H1 (cell line): Measurements from ENCODE around the gene RRAGB.

ENCODE experiments used
- CBX5 ChIP-seq: fragments of 300-800, 300-1000 bp; sonication (generic); IDR thresholded peaks from 2 replicates; pipeline ENCODE4 v1.7.1; 2016; ENCODE audit warnings: antibody characterized with exemption, low read length, low read depth
- CREB1 ChIP-seq: IDR thresholded peaks from 2 replicates; pipeline ENCODE4 v1.6.1; 2012; ENCODE audit warnings: inconsistent platforms
- CTCF ChIP-seq, 3 experiments: IDR thresholded peaks; 1 replicate in 2 of 3; 2 replicates in 1 of 3; pipeline versions ENCODE4 v1.5.1 to v1.6.1; 2011; ENCODE audit warnings: low read length in 3 of 3, mild to moderate bottlenecking in 3 of 3, inconsistent platforms in 2 of 3, low read depth in 1 of 3, moderate library complexity in 1 of 3; ENCODE audit not compliant: insufficient read depth in 1 of 3; ENCODE audit errors: control extremely low read depth in 1 of 3
- HDAC2 ChIP-seq, 2 experiments: fragments of 300-600 bp in 1 of 2; sonication (generic) in 1 of 2; IDR thresholded peaks; 2 replicates each; pipeline ENCODE4 v1.6.1; 2011 to 2012; ENCODE audit warnings: low read depth in 2 of 2, low read length in 2 of 2, mild to moderate bottlenecking in 2 of 2, moderate library complexity in 2 of 2, borderline replicate concordance in 1 of 2, inconsistent platforms in 1 of 2
- JUN ChIP-seq: IDR thresholded peaks from 2 replicates; pipeline ENCODE4 v1.6.1; 2011; ENCODE audit warnings: low read depth, mild to moderate bottlenecking, improper control_type of control experiment, low read length
- KDM5A ChIP-seq: fragments of 200-600 bp; IDR thresholded peaks from 2 replicates; pipeline ENCODE4 v1.7.1; 2012; ENCODE audit warnings: mild to moderate bottlenecking, low read length, inconsistent platforms, mixed read lengths
- RAD21 ChIP-seq, 2 experiments: IDR thresholded peaks in 1 of 2; conservative IDR thresholded peaks in 1 of 2; 2 replicates each; pipeline ENCODE4 v1.6.1; 2011; ENCODE audit warnings: low read depth in 2 of 2, low read length in 2 of 2, improper control_type of control experiment in 1 of 2, inconsistent platforms in 1 of 2, mild to moderate bottlenecking in 1 of 2, moderate library complexity in 1 of 2

- TF ChIP-seq HDAC2 (IDR thresholded peaks at IDR 0.05; ENCODE audit: borderline replicate concordance in 1 of 2, low read depth in 2 of 2, low read length in 2 of 2) = no peak
- no peak for TF ChIP-seq CREB1
- TF ChIP-seq RAD21 (IDR thresholded peaks at IDR 0.05 in 1 of 2, conservative IDR thresholded peaks at IDR 0.05 in 1 of 2; ENCODE audit: low read depth in 2 of 2, low read length in 2 of 2) = no peak
- no peak for TF ChIP-seq KDM5A
- TF ChIP-seq CTCF (IDR thresholded peaks at IDR 0.05; ENCODE audit: control extremely low read depth in 1 of 3, insufficient read depth in 1 of 3, low read depth in 1 of 3, low read length in 3 of 3) = no peak
- TF ChIP-seq CBX5 = no peak
- no peak for TF ChIP-seq JUN
These were observed 25.1 kb downstream of the RRAGB start for GRCh38 chrX:55742649-55743048.
